ENCODE measurements around the gene PDAP1.
"Not testable (repeated sequence)": the region's sequence is repeated elsewhere in the genome, so short reads cannot be mapped to it uniquely, and the experiment has no call there.

Gene PDAP1

GRCh38 chr7:99395616-99396327 lies 12.6 kb downstream of the PDAP1 start:
- DNase-seq, result no peak

- no peak for DNase-seq
Measured at GRCh38 chr7:99394188-99394502, 14.3 kb downstream of the PDAP1 start.

DNA sequence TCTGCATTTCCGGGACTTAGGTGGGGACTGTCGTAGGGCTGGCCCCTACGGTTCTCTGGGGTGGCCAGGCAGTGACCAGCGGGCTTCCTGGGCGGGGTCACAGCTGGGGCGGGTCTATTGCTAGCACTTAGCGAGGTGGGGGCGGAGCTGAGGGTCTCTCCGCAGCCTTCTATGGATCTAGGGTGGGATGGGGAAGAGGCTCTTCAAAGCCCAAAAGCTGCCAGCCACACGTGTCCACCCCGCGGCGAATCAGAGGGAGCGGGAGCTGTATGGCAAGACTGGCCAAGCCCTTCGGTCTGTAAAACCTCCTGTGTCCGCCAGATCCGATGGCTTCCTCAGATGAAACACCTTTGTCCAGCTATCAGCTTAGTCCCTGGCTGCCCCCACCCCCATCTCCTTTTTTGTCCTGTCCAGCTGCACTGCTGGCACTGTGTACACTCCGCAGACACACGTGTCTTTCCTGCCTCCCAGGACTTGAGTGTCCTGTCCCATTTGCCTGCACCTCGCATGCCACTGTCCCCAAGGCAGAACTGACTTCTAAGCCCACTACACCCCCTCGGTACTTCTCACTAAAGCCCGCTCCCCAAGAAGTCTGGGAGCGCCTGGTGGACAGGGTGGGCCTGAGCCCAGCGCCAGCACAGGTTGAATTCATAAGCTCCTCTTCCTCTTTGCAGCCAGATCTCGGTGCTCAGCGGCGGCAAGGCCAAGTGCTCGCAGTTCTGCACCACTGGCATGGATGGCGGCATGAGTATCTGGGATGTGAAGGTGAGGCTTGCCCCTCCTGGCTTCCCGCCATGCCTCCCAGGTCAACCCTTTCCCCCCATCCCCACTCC lies 14.8 kb downstream of the PDAP1 start:
- DNase-seq, result no peak

DNA sequence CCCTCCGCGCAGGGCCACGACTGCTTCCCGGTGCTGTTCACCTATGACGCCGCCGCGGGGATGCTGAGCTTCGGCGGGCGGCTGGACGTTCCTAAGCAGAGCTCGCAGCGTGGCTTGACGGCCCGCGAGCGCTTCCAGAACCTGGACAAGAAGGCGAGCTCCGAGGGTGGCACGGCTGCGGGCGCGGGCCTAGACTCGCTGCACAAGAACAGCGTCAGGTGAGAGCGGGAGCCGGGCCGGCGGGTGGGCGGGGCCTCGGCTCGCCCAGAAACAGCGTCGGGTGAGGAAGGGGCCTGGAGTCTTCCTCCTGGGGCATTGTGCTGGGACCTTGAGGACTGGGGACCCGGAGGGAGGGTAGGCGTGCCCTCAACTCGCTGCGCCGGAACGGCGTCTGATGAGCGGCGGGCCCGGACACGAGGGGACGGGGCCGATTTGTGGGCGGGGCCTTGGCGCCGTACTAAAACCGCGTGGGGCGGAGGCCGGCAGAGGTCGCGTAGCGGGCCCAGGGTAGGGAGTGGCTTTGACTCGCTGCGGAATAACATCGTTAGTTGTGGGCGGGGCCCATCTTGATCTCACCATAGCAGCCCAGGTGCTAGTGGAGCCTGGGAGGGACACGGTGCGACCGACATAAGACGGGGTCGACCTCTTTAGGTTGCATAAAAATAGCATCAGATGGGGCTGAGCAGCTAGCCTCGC lies 15.6 kb downstream of the PDAP1 start:
- DNase-seq, result peak; percentile 84 to 88

DNA sequence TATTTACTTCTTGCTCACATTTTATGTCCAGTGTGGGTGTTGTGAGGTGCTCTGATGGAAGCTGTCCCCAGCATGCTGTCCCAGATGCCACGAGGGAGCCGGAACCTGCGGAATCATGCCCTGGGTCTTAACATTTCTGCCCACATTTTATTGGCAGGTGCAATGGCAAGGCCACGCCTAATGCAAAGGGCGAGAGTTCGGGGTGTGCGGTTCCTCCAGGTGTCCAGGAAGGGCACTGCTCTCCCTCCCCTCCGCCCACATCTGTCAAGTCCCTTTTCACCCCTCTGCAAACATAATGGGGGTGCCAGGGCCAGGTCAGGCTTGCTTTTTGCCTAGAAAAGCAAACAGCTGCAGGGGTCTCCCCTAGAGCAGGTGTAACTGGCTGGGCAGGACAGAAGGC lies 16.4 kb downstream of the PDAP1 start:
- no peak for DNase-seq

DNA sequence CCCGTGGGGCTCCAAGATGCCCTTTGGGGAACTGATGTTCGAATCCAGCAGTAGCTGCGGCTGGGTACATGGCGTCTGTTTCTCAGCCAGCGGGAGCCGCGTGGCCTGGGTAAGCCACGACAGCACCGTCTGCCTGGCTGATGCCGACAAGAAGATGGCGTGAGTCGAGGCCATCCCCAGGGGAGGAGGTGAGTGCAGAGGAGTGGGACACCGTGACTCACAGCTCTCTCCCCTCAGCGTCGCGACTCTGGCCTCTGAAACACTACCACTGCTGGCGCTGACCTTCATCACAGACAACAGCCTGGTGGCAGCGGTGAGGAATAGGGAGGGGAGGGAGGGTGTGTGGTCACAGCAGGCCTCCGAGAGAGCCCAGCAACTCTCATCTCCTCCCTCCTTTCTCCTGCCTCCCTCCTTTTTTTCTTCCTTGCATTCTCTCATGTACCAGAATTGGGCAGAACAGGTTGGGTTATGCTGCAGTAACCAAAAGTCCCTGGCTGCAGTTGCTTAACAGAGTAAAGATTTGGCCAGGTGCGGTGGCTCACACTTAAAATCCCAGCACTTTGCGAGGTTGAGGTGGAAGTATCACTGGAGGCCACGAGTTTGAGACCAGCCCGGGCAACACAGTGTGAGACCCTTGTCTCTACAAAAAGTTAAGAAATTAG lies 17.3 kb downstream of the PDAP1 start:
- DNase-seq, result no peak

DNA sequence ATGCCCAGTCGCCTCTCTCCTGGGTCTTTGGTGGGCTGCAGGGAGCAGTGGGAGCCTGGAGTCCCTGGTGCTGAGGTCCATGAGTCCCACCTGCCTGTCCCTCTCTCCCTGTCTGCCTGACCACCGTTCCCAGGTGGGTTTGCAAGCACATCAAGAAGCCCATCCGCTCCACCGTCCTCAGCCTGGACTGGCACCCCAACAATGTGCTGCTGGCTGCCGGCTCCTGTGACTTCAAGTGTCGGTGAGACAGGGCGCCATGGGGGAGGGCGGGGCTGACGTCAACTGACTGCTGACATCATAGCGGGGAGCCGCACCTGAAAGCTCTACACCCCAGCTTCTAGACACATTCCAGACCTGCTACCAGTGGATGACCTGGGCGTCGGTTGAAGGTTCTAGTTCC lies 18.6 kb downstream of the PDAP1 start:
- DNase-seq, result no peak

- no peak for DNase-seq
Measured at GRCh38 chr7:99387912-99388311, 20.5 kb downstream of the PDAP1 start.

GRCh38 chr7:99387239-99387635 lies 21.2 kb downstream of the PDAP1 start:
- DNase-seq, result not testable (repeated sequence)

DNA sequence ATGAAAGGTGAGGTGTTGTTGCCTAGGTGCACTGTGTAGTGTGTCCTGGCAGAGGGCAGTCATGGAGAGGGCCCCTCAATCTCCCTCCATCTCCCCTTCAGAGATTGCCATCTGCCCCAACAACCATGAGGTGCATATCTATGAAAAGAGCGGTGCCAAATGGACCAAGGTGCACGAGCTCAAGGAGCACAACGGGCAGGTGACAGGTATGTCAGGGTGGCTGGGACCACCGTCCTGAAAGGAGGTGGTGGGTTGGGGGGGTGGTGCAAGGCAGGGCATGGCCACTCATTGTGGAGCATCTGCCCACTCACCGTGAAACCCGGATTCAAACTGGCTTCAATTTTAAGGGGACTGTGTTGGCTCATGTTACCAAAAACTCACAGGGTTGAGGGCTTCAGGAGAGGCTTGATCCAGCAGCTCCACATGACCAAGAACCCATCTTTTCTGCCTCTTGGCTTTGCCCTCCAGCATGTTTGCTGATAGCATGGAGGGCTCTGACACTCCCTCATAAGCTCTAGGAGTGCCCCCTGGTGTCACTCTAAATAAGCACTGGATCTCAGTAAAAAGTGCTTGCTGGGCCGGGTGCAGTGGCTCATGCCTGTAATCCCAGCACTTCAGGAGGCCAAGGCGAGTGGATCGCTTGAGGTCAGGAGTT lies 21.7 kb downstream of the PDAP1 start:
- DNase-seq, result no peak

GRCh38 chr7:99385564-99385963 lies 22.8 kb downstream of the PDAP1 start:
- no peak for DNase-seq

DNA sequence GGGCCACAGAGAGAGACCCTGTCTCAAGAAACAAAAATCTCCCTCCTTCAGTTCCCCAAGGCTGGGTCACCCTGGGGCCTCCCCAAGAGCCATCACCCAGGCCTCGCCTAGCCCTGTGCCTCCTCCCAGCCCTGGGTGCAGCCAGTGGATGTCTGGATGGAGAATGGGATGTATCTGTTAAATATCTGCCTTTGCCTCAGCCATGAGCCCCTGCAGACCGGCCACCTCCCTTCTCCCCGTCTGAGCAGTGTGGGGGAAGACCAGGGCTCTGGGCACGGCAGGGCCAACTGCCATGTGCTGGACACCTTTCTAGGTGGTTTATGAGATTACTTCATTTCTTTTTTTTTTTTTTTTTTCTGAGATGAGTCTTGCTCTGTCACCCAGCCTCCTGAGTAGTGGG lies 23.9 kb downstream of the PDAP1 start:
- no peak for DNase-seq

GRCh38 chr7:99383791-99384370 lies 24.5 kb downstream of the PDAP1 start:
- DNase-seq, result no peak

DNA sequence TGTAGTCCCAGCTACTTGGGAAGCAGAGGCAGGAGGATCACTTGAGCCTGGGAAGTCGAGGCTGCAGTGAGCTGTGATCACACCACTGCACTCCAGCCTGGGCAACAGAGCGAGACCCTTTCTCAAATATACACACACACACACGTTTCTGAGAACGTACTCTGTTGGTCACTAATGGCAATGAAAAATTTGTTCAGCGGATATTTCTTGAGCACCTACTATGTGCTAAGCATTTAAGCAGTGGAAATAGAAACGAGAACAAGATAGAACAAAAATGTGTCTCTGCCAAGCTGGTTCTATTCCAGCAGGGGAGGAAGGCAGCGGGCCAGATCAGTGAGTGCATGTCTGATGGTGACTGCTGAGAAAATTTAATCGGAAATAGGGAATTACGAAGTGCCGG lies 25.2 kb downstream of the PDAP1 start:
- DNase-seq, result no peak

GRCh38 chr7:99381664-99382075 lies 26.7 kb downstream of the PDAP1 start:
- DNase-seq, result no peak

- peak; percentile 89 to 91 for DNase-seq
Measured at GRCh38 chr7:99380823-99381663, 27.4 kb downstream of the PDAP1 start.

DNA sequence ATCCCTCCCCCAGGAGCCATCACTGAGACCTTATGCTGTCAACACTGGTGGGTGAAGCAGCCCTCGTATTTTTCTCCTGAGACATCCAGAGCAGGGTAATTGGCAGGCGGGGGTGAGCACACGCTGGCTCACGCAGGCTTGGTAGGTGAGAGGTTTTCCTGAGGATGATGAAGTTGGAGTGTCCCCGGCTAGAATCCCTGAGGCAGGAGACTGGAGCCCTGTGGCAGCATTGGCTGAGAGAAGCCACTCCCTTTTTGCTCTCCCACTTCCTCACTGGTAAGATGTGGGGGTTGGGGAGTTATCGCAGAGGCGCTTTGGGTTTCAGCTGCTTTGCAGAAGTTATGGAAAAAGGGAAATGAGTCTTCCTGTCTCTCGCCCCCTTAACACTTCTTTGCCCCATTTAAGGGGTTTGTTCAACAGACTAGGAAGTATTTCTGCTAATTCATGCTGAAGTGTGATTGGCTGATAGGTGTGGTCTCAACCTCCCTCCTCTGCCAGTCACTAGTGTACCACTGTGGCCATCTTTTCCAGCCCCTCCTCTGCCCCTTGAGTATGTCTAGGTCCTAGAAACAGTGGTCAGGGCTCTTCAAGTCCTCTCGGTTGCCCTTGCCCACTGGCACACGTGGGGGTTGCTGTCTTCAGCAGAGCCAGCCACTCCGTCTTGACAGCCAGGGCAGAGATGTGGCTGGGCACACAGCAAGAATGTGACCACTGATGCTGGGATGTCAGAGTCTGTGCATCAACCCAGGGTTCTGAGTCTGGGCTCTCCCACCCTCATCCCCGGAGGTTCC lies 28.2 kb downstream of the PDAP1 start:
- DNase-seq, result peak; percentile 67 to 70

DNA sequence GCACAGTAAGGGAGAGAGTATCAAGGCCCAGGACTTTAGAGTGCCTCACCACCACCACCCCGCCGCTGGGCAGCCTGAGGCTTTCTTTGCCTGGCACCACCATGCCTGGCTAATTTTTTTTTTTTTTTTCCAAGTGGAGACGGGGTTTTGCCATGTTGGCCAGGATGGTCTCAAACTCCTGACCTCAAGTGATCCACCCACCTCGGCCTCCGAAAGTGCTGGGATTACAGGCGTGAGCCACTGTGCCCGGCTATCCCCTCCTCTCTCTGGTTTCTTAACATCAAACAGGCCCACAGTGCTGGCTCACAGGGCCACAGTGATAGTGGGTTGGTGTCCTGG lies 28.7 kb downstream of the PDAP1 start:
- DNase-seq, result not testable (repeated sequence)

DNA sequence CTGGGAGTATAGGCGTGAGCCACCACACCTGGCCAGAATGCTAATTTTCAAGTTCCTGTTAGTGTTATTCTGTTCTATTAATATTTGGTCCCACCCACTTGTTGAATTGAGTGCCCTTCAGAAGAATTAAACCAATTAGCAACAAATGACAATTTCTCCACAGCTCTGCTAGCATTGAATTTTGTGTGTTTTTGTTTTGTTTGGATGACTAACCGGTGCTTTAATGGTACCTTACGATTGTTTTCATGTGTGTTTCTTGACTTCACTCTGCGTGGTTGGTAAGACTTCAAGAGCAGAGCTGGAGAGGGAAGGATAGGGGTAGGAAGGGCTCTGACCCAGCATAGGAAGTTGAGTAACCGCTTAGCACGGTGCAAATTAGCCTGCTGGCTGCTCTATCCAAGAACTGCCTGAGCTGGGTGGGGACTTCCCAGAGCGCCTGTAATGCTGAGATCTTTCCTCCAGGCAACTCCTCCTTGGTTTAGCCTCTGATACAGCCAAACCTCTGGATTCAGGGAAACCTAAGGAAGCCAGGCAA lies 29.3 kb downstream of the PDAP1 start:
- DNase-seq, result peak; percentile 57 to 69

DNA sequence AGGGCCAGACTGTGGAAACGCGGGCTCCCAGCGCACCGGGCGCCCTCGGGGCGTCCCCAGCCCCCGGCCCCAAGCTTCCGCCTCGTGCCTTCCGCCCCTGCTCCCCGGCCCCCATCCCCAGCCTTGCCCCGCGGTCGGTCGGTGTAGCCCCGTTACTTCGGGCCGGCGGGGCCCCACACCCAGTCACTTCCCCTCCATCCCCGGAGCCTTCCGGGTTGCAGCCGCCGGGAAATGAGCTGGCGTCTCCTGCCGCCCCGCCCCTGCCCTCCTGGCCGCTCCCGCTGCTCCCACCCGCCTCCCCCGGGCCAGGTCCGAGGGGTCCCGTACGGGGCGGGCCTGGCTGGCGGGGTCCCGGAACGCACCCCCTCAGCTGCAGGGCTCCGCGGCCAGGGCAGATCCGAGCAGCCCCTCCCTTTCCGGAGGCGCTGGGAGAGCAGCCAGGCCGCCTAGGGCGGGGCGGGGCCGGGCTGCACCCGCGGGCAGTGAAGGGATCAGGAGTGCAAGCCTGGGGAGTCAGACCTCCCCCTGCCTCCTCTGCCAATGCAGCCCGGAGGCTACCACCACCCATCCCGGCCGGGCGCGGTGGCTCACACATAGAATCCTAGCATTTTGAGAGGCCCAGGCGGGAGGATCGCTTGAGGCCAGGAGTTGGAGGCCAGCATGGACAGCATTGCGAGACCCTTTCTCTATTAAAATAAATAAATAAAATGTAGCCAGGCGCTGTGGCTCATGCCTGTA lies 33.2 kb downstream of the PDAP1 start:
- DNase-seq, result peak; percentile 82 to 84

All from activated T-cell treated with anti-CD3 and anti-CD28 coated beads, Interleukin-2, amount 50 U/mL, for 48 hours (primary cell).